ENCODE measurements around the gene GLIPR2. TPM values are rescaled to one million over a fixed set of nuclear protein-coding genes. Genes with fewer than 3 reads are reported as not detected.
A peak's percentile ranks its signal among the peaks of the same experiment; 100 is the strongest.

GLIPR2 gene
- polyA plus RNA-seq, 1 of the 3 experiments (the other 2 are of a cell fraction): 38.3 TPM

DNA sequence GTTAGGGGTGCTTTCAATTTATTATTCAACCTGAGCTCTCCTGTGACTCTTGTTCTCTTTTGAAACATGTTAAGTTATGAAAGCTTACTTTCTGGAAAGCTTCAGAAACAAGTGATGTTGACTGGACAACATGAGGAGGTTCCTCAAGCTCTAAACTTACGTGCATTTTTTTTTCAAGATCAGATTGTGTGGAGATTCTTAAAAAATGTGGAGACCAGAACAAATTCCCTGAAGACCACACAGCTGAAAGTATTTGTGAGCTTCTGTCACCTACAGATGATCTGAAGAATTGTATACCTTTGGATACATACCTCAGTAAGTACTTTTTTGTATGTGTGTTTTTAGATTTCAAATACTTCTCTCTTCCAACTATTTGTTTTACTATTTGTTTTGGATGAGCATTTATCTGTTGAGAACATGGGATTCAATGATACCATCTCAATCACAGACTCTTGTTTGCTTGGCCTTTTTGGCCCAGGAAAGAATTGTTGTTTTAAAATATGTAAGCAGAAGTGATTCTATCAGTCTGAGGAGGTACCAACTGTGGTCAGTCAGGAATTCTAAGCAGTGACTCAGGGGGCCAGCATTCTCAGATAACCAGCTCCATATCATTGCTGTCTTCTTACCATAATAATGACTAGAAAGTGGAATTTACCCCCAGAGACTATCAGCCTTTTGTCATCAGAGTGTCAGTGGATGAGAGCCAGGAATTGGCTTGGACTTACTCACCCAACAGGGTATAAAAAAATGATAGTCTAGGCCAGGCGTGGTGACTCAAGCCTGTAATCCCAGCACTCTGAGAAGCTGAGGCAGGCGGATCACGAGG is 34.4 kb upstream of the GLIPR2 start:
- H2AFZ ChIP-seq (ENCODE audit: low read depth): no peak overlapping the region
- no peaks in the 10 kb centered on the region for H3K9me2 ChIP-seq
- H3K79me2 ChIP-seq (ENCODE audit: insufficient read depth): no peaks in the 10 kb centered on the region
- peaks cover 56% of the 10 kb centered on the region for H3F3A ChIP-seq (replicated peaks; ENCODE audit: insufficient read depth)
- no peak for DNase-seq
- no peaks in the 10 kb centered on the region for H3K9me3 ChIP-seq
- POLR2A ChIA-PET: no interaction called here
- peaks cover 7 to 16% of the 10 kb centered on the region in 2 experiments for H3K36me3 ChIP-seq (replicated peaks in 1 of 2; ENCODE audit: control insufficient read depth in 1 of 2, insufficient read depth in 2 of 2, low read length in 1 of 2)
- peak overlapping the region; percentile 22; the same call in 1 of the 2 replicates for H3K9ac ChIP-seq
- peaks cover 0 to 32% of the 10 kb centered on the region in 2 experiments; a peak in 3 of 4 replicates for H3K4me1 ChIP-seq (ENCODE audit: control insufficient read depth in 1 of 2, insufficient read depth in 2 of 2, low read depth in 1 of 2, low read length in 1 of 2)
- no peaks in the 10 kb centered on the region for H4K20me1 ChIP-seq (ENCODE audit: insufficient read depth)
- H3K4me3 ChIP-seq (ENCODE audit: low read depth in 2 of 2, low read length in 1 of 2): no peak overlapping the region
- H3K27ac ChIP-seq (ENCODE audit: low read depth in 2 of 2, low read length in 1 of 2): peak overlapping the region; percentile 77 to 90; a peak in 3 of 4 replicates
- H3K4me2 ChIP-seq: peak overlapping the region; percentile 8; the same call in 1 of the 2 replicates
- WGBS (ENCODE audit: low lambda C conversion rate): 9% methylated on average over 4 of the region's 4 CpGs
- H3K27me3 ChIP-seq (ENCODE audit: insufficient read depth): no peaks in the 10 kb centered on the region
- CTCF ChIA-PET: interaction anchor here (0.5 to 6.4 kb wide), 34 partner anchors 10 to 422 kb away, joined by 3 to 167 read pairs (median 4); partner anchors contain the start of genes CCIN, CLTA, GLIPR2 and RECK
- TF ChIP-seq POLR2AphosphoS5 (IDR thresholded peaks at IDR 0.05; ENCODE audit: low read depth, low read length) (peak; percentile 88), EZH2phosphoT487 (IDR thresholded peaks at IDR 0.05; ENCODE audit: borderline replicate concordance, low read depth) (no peak), JUND (IDR thresholded peaks at IDR 0.05) (peak; percentile 99), SMC3 (IDR thresholded peaks at IDR 0.05; ENCODE audit: low read depth, low read length) (no peak), FOXJ3 (CRISPR knock-in tag; IDR thresholded peaks at IDR 0.05) (no peak), TAF1 (IDR thresholded peaks at IDR 0.05; ENCODE audit: borderline replicate concordance, low read depth, low read length) (no peak; the same call in 1 of the 2 replicates), NRF1 (IDR thresholded peaks at IDR 0.05; ENCODE audit: low read depth, low read length) (no peak), RCOR1 (IDR thresholded peaks at IDR 0.05; ENCODE audit: low read length) (no peak), FOSL2 (IDR thresholded peaks at IDR 0.05; ENCODE audit: borderline replicate concordance, low read depth) (peak; percentile 97), REST (IDR thresholded peaks at IDR 0.05; ENCODE audit: low read depth, low read length) (peak; percentile 55; the same call in 1 of the 2 replicates), TCF12 (IDR thresholded peaks at IDR 0.05) (peak; percentile 97), CHD2 (IDR thresholded peaks at IDR 0.05; ENCODE audit: low read length, partially characterized antibody) (no peak), GATA2 (CRISPR knock-in tag; IDR thresholded peaks at IDR 0.05) (no peak), YY1 (IDR thresholded peaks at IDR 0.05; ENCODE audit: low read depth) (no peak), MEF2A (IDR thresholded peaks at IDR 0.05; ENCODE audit: borderline replicate concordance, low read depth) (peak; percentile 75), PBX3 (IDR thresholded peaks at IDR 0.05) (peak; percentile 94), CTCF (IDR thresholded peaks at IDR 0.05) (no peak), FOXM1 (IDR thresholded peaks at IDR 0.05; ENCODE audit: low read depth) (peak; percentile 94), TEAD4 (IDR thresholded peaks at IDR 0.05; ENCODE audit: borderline replicate concordance, insufficient read depth) (peak; percentile 100), USF2 (IDR thresholded peaks at IDR 0.05; ENCODE audit: borderline replicate concordance, low read depth, low read length) (no peak), MXI1 (IDR thresholded peaks at IDR 0.05; ENCODE audit: low read depth, low read length) (no peak), EP300 (IDR thresholded peaks at IDR 0.05; ENCODE audit: borderline replicate concordance in 1 of 2, low read depth in 1 of 2, low read length in 1 of 2) (peak; percentile 56 to 99)
- TF ChIP-seq, protein P1, sequence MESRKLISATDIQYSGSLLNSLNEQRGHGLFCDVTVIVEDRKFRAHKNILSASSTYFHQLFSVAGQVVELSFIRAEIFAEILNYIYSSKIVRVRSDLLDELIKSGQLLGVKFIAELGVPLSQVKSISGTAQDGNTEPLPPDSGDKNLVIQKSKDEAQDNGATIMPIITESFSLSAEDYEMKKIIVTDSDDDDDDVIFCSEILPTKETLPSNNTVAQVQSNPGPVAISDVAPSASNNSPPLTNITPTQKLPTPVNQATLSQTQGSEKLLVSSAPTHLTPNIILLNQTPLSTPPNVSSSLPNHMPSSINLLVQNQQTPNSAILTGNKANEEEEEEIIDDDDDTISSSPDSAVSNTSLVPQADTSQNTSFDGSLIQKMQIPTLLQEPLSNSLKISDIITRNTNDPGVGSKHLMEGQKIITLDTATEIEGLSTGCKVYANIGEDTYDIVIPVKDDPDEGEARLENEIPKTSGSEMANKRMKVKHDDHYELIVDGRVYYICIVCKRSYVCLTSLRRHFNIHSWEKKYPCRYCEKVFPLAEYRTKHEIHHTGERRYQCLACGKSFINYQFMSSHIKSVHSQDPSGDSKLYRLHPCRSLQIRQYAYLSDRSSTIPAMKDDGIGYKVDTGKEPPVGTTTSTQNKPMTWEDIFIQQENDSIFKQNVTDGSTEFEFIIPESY (IDR thresholded peaks at IDR 0.05; ENCODE audit: borderline replicate concordance, low read depth): peak; percentile 84; the same call in 1 of the 2 replicates

All from SK-N-SH (cell line).